22Rv1 (cell line): ENCODE measurements around the gene KLHL18.
"Not testable (repeated sequence)": the region's sequence is repeated elsewhere in the genome, so short reads cannot be mapped to it uniquely, and the experiment has no call there.

Experiments used
- H3K27ac ChIP-seq: fragments of 450-650 bp; 2 replicates; pipeline ENCODE4 v1.5.1; 2017
- ZFX ChIP-seq: fragments of 450-650 bp; IDR thresholded peaks from 2 replicates; pipeline ENCODE4 v1.6.1; 2017; ENCODE audit warnings: antibody characterized with exemption, borderline replicate concordance
- TF ChIP-seq, protein P1 (sequence below): fragments of 450-650 bp; IDR thresholded peaks from 2 replicates; pipeline ENCODE4 v1.5.1; 2017; ENCODE audit warnings: mild to moderate bottlenecking

Gene KLHL18

DNA sequence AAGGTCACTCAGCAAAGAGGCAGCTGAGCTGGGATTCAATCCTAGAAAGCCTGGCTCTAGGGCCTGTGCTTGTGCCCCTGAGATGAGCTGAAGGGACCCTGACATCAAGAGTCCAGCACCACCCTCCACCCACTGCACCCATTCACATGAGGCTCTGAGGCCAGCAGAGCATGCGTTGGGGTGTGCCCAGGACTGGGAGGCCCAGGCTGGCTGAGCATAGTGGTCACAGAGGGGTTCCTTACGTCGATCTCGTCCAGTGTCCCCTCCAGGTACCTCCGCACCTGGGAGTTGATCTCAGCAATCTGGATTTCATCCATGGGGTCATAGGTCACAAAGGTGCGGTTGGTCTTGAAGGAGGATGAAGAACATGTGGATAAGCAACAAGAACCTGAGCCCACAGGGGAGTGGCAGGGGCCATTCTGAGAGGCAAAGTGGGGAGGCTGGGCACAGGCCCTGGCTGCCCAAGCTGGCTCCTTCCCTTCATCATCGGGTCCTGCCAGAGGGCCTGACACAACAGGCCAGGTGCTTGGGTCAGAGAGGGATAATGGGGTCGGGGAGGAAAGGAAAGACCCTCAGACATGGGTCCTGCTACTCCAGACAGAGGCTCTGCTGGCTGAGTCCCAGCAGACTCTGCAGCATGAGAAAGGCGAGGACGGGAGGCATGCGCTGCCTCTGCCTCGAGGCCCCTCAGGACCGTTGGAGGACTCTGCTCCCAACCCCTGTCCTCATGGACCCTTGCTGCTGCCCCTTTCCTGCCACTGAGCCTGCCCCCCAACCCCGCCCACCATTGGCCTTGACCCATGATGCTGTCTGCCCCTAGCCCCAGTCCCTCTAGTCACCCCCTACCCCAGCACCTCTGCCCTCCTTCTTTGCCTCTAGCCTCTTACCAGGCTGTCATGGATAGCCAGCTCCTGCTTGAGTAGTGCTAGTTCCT lies 35.3 kb upstream of the KLHL18 start:
- no peak overlapping the region for H3K27ac ChIP-seq
- TF ChIP-seq, protein P1, sequence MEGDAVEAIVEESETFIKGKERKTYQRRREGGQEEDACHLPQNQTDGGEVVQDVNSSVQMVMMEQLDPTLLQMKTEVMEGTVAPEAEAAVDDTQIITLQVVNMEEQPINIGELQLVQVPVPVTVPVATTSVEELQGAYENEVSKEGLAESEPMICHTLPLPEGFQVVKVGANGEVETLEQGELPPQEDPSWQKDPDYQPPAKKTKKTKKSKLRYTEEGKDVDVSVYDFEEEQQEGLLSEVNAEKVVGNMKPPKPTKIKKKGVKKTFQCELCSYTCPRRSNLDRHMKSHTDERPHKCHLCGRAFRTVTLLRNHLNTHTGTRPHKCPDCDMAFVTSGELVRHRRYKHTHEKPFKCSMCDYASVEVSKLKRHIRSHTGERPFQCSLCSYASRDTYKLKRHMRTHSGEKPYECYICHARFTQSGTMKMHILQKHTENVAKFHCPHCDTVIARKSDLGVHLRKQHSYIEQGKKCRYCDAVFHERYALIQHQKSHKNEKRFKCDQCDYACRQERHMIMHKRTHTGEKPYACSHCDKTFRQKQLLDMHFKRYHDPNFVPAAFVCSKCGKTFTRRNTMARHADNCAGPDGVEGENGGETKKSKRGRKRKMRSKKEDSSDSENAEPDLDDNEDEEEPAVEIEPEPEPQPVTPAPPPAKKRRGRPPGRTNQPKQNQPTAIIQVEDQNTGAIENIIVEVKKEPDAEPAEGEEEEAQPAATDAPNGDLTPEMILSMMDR: no peak
- no peak for TF ChIP-seq ZFX

DNA sequence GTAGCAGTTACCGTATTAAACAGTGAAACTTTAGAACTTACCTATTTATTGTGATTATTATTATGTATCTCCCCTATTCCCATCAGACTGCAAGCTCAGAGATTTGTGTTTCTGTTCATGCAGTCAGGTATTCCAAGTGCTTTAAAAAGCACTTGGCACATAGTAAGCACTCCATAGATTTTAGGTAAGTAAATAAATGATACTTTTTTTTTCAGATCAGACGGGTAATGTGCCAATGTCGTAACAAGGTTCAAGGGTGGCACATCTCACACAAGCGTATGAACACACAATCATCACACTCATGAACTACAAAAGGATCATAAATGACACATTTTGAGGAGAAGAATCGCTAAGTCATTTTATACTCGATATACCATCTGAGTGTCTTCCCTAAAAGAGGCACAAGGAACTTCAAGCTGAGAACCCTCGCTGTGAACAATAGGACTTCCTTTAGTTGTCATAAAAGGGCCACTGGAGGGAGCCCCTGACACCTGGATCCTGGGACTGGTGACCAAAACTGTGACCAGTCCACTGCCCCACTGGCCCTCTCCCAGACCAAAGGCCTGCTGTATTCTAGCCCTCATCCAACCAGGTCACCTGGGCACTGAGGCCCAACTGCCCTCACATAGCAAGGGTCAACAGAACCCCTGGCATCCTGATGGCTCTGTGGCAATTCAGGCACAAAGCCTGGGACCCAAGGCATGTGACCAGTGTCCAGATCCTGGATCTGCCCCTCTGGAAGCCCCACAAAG lies 32.3 kb upstream of the KLHL18 start:
- TF ChIP-seq, protein P1: peak; percentile 64
- no peak for TF ChIP-seq ZFX
- H3K27ac ChIP-seq: no peak overlapping the region

DNA sequence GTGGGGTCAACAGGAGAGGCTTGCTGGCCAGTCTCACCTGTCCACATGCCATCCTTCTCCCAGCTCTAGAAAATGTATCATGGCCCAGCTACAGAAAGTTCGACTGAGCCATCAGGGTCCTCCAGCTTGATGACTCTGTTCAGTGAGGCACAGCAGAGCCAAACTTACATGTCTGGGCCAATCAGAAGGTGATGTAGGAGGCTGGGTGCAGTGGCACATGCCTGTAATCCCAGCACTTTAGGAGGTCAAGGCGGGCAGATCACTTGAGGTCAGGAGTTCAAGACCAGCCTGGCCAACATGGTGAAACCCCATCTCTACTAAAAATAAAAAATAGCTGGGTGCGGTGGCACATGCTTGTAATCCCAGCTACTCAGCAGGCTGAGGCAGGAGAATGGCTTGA lies 31.7 kb upstream of the KLHL18 start:
- H3K27ac ChIP-seq: not testable (repeated sequence)

DNA sequence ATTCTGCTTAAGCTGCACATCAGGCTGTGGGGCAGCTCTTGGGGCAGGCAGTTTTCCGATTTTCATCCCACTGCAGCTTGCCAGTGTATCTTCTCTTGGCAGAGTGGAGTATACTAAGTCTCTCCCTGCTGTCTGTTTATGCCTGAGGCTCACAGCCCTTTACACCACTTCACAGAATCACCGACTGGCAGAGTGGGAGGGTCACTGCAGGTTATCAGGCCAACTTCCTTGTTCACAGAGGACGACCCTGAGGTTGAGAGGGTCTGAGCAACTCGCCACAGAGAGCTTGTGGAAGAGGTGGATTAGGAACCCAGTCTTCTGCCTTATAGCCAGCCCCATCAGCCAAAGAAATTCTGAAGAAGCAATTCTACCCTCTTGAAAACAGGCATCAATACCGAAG lies 31.1 kb upstream of the KLHL18 start:
- TF ChIP-seq, protein P1: no peak
- TF ChIP-seq ZFX: no peak
- H3K27ac ChIP-seq: no peak overlapping the region

DNA sequence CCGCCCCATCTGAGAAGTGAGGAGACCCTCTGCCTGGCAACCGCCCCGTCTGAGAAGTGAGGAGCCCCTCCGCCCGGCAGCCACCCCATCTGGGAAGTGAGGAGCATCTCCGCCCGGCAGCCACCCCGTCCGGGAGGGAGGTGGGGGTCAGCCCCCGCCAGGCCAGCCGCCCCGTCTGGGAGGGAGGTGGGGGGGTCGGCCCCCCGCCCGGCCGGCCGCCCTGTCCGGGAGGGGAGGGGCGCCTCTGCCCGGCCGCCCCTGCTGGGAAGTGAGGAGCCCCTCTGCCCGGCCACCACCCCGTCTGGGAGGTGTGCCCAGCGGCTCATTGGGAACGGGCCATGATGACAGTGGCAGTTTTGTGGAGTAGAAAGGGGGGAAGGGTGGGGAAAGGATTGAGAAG lies 26.4 kb upstream of the KLHL18 start:
- not testable (repeated sequence) for H3K27ac ChIP-seq

DNA sequence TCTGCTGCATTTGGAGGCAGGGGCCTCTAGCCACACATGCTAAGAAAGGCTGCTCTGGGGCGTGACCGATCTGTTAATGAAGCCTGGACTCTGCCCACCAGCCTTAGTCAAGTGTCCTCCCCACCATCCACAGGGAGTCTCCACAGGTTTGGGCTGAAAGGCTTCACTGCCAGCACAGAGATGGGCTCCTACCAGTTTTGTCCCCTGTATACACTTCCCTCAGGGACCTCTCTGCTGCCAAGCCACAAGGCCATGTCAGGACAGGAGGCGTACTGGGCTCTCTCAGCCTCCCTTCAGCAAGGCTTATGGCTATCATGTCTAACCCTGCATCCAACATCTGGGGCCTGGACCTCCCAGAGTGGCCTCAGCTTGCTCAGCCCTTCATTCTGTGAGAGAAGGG lies 23.6 kb upstream of the KLHL18 start:
- no peak overlapping the region for H3K27ac ChIP-seq
- TF ChIP-seq ZFX: no peak
- TF ChIP-seq, protein P1: no peak

DNA sequence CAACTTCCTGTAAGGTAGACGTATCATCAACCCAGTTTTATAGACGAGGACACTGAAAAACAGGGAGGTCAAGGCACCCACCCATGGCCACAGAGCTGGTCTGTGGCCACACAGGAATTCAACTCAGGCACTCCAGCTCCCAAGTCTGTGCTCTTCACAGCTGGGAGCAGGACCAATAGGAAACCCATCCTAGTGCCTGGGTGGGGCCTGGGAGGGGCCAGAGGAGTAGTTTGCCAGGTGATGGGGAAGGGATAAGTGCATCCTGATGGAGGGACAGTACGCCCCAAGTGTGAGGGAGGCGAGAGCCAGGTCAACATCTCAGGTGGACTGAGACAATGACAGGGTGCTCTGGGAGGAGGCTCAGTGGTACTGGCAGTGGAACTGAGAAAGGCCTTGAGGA lies 22.1 kb upstream of the KLHL18 start:
- TF ChIP-seq ZFX: no peak
- TF ChIP-seq, protein P1: no peak
- no peak overlapping the region for H3K27ac ChIP-seq

DNA sequence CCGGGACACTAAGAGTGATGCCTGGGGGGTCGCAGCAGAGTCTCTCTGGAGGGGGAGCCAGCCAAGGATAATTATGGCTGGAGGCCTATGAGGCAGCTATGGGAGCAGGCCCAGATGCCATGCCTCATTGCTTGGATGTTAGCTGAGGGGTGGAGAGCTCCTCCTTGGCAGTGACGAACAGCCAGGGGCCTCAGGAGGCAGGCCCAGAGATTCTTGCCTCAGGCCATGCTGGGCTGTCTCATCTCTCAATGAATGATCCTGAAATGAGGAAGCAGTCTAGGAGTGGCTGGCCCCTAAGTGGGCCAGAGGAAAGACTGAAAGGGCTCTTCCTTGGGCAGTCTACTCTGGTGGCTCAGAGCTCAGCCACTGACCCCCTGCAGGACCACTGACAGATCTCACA lies 21.4 kb upstream of the KLHL18 start:
- no peak overlapping the region for H3K27ac ChIP-seq
- TF ChIP-seq, protein P1: no peak
- no peak for TF ChIP-seq ZFX
